Ishikawa (cell line): ENCODE data around the gene TNFRSF9.

Experiments
- CEBPB ChIP-seq: IDR thresholded peaks from 2 replicates; pipeline ENCODE4 v1.6.1; 2012
- CREB1 ChIP-seq: IDR thresholded peaks from 2 replicates; pipeline ENCODE4 v1.6.1; 2012; ENCODE audit warnings: low read depth
- EGR1 ChIP-seq: IDR thresholded peaks from 2 replicates; pipeline ENCODE4 v1.6.1; 2012
- EP300 ChIP-seq: IDR thresholded peaks from 2 replicates; pipeline ENCODE4 v1.6.1; 2012; ENCODE audit warnings: borderline replicate concordance
- FOXM1 ChIP-seq: IDR thresholded peaks from 2 replicates; pipeline ENCODE4 v1.6.1; 2012; ENCODE audit warnings: low read depth, borderline replicate concordance
- NFIC ChIP-seq: IDR thresholded peaks from 2 replicates; pipeline ENCODE4 v1.6.1; 2012
- RAD21 ChIP-seq: IDR thresholded peaks from 2 replicates; pipeline ENCODE4 v1.6.1; 2012; ENCODE audit warnings: low read depth
- TAF1 ChIP-seq: IDR thresholded peaks from 2 replicates; pipeline ENCODE4 v1.6.1; 2012; ENCODE audit warnings: low read depth, mild to moderate bottlenecking
- TCF12 ChIP-seq: IDR thresholded peaks from 2 replicates; pipeline ENCODE4 v1.6.1; 2012; ENCODE audit warnings: low read depth
- TEAD4 ChIP-seq: IDR thresholded peaks from 2 replicates; pipeline ENCODE4 v1.6.1; 2012
- YY1 ChIP-seq: IDR thresholded peaks from 2 replicates; pipeline ENCODE4 v1.6.1; 2012; ENCODE audit warnings: low read depth
- ZBTB7A ChIP-seq: IDR thresholded peaks from 2 replicates; pipeline ENCODE4 v1.6.1; 2012; ENCODE audit warnings: low read depth
- TF ChIP-seq, protein P1 (sequence below): IDR thresholded peaks from 2 replicates; pipeline ENCODE4 v1.6.1; 2012
- TF ChIP-seq, protein P2 (sequence below): IDR thresholded peaks from 2 replicates; pipeline ENCODE4 v1.6.1; 2012; ENCODE audit warnings: low read depth, mild to moderate bottlenecking
- TF ChIP-seq, protein P3 (sequence below): IDR thresholded peaks from 2 replicates; pipeline ENCODE4 v1.6.1; 2012

TNFRSF9 gene

DNA sequence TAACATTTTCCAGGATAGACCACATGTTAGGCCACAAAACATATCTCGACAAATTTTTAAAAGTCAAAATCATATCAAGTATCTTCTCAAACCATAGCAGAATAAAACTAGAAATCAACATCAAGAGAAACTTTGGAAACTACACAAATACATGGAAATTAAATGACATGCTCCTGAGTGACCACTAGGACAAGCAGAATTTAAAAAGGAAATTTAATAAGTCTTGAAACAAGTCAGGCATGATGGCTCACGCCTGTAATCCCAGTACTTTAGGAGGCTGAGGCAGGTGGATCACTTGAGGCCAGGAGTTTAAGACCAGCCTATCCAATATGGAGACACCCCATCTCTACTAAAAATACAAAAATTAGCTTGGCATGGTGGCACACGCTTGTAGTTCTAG lies 61.4 kb downstream of the TNFRSF9 start:
- TF ChIP-seq, protein P1, sequence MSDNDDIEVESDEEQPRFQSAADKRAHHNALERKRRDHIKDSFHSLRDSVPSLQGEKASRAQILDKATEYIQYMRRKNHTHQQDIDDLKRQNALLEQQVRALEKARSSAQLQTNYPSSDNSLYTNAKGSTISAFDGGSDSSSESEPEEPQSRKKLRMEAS = no peak
- TF ChIP-seq FOXM1 (no peak), YY1 (no peak), TCF12 (no peak), TEAD4 (no peak), NFIC (no peak), CREB1 (no peak), ZBTB7A (no peak), CEBPB (no peak), EGR1 (no peak), TAF1 (no peak), EP300 (no peak), RAD21 (no peak)
- TF ChIP-seq, protein P2, sequence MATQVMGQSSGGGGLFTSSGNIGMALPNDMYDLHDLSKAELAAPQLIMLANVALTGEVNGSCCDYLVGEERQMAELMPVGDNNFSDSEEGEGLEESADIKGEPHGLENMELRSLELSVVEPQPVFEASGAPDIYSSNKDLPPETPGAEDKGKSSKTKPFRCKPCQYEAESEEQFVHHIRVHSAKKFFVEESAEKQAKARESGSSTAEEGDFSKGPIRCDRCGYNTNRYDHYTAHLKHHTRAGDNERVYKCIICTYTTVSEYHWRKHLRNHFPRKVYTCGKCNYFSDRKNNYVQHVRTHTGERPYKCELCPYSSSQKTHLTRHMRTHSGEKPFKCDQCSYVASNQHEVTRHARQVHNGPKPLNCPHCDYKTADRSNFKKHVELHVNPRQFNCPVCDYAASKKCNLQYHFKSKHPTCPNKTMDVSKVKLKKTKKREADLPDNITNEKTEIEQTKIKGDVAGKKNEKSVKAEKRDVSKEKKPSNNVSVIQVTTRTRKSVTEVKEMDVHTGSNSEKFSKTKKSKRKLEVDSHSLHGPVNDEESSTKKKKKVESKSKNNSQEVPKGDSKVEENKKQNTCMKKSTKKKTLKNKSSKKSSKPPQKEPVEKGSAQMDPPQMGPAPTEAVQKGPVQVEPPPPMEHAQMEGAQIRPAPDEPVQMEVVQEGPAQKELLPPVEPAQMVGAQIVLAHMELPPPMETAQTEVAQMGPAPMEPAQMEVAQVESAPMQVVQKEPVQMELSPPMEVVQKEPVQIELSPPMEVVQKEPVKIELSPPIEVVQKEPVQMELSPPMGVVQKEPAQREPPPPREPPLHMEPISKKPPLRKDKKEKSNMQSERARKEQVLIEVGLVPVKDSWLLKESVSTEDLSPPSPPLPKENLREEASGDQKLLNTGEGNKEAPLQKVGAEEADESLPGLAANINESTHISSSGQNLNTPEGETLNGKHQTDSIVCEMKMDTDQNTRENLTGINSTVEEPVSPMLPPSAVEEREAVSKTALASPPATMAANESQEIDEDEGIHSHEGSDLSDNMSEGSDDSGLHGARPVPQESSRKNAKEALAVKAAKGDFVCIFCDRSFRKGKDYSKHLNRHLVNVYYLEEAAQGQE = no peak
- TF ChIP-seq, protein P3, sequence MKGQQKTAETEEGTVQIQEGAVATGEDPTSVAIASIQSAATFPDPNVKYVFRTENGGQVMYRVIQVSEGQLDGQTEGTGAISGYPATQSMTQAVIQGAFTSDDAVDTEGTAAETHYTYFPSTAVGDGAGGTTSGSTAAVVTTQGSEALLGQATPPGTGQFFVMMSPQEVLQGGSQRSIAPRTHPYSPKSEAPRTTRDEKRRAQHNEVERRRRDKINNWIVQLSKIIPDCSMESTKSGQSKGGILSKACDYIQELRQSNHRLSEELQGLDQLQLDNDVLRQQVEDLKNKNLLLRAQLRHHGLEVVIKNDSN = no peak

DNA sequence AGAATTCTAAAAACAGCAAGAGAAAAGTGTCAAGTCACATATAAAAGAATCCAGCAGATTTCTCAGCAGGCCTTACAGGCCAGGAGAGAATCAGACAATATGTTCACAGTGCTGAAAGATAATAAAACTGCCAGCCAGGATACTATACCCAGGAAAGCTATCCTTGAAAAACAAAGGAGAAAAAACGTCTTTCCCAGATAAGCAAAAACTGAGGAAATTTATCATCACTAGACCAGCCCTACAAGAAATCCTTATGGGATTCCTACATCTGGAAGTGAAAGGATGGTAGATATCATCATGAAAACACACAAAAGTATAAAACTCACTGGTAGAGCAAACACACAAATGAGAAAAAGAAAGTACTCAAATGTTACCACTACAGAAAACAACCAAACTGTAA lies 62.6 kb downstream of the TNFRSF9 start:
- TF ChIP-seq, protein P2 = no peak
- TF ChIP-seq EGR1 (no peak), ZBTB7A (no peak), TAF1 (no peak), FOXM1 (no peak), EP300 (no peak)
- TF ChIP-seq, protein P1 = no peak

DNA sequence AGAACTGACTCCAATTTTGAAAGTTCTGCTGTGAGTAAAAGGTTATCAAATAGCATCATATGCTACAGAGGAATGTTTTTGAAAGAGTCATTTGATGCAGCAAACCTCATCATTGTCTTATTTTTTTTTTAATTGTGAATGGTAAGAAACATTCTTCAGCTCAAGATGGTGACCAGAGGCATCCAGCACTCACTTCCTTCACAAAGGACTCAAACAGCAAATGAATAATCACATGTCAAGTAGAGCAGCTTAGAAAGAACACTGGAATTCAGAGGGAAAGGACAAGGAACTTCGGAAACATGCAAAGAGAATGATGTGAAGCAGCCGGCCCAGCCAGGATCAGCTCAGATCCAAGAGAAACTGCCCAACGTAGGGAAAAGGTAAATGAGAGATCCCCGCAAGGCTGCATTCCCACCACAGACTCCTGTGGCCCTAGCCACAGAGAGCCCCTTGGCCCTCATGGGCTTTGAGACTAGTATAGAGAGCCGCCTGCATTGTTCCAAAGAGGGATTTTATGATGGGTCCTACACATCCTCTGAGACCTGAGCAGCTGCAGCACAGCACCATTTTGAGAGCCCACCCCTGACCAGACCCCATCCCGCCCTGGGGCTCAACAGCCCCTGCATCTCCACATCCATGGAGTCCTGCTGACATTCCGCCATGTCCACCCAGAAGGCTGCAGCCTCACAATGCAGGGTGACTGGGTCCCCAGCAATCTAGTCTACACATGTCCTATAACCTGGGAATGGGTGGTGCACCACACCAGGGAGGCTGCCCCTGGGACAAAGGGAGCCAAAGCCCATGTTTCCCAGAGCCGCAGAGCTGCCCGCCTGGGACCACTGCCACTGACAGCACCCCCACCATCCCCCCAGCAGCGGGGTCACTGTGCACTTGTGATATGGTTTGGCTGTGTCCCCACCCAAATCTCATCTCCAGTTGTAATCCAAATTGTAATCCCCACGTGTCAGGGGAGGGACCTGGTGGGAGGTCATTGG lies 66.5 kb downstream of the TNFRSF9 start:
- no peak for TF ChIP-seq YY1
- TF ChIP-seq, protein P1 = no peak
- TF ChIP-seq FOXM1 = no peak
- no peak for TF ChIP-seq TCF12
- TF ChIP-seq EGR1 = no peak
- TF ChIP-seq TEAD4 = no peak

DNA sequence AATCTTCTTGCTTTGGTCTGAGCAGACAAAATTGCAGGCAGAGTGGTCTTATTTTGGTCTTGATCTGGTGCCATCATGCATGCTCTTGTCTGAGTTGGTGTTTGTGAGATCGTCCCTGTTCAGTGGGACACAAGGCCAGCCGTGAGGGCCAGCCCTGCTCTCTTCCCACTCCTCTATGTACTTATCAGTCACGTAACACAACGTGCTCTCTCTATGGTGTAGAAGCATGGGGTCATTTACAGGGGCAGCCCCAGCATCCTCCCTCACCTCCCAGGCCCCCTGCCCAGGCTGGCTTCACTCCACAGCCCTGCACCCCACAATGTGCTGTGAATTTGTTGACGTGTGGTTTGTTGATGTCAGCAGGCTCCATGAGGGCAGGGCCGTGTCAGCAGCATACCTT lies 69.5 kb downstream of the TNFRSF9 start:
- no peak for TF ChIP-seq TCF12
- no peak for TF ChIP-seq YY1
- no peak for TF ChIP-seq TEAD4
- TF ChIP-seq, protein P2 = no peak
- no peak for TF ChIP-seq NFIC
- TF ChIP-seq ZBTB7A = no peak
- TF ChIP-seq, protein P1 = no peak
- TF ChIP-seq FOXM1 = no peak
- no peak for TF ChIP-seq RAD21
- no peak for TF ChIP-seq CREB1
- TF ChIP-seq EP300 = no peak
- TF ChIP-seq EGR1 = no peak
- TF ChIP-seq TAF1 = no peak
- TF ChIP-seq, protein P3 = no peak
- TF ChIP-seq CEBPB = no peak
